Measurements from ENCODE around the gene BET1.
"Not testable (repeated sequence)": the region's sequence is repeated elsewhere in the genome, so short reads cannot be mapped to it uniquely, and the experiment has no call there.

BET1 gene, protein sequence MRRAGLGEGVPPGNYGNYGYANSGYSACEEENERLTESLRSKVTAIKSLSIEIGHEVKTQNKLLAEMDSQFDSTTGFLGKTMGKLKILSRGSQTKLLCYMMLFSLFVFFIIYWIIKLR

DNA sequence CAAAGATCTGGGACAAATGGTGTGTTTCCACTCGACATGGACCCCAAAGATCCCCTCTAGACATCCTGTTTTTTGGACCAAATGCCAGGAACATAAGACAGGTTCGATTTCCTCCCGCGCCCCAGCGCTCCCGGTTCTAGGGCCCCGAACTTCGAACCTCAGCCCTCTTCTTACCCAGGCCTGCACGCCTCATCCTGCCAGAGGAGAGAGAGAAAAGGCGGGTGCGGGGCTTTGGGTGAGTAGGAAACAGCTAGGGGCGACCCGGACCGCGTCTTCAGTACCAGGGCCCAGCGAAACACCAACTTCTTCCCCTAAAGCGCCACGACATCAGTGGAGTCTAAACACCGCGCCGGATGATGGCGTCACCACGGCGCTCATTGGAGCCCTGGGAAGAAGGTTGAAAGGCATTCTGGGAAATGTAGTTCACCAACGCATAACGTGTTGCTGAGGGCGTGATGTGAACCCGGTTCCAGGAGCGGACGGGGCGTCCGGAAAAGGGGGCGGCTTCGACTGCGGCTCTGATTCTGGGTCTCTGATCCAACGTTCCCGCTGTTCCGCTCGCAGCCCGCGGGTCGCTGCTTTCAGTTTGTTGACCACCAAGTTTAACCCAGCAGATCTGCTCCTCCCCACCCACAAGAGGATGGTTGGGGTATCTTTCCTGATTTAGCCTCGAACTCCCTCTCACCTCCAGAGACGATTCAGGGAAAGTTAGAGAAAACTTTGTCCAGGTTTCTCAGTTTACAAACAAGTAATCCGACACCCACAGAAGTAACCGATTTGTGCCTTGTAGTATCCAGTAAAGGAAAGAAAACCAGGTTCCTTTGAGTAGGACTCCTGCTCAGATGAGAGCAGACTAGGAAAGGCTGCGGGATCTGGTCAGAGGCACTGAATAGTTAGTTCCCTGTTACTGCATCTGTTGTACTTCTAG lies at the start of gene BET1:
BET1 (minus strand) TSS at position 332 of the 928 bp plus-strand sequence; CDS start at position 193, 139 bp downstream.
- DNase-seq: peak; percentile 77

GRCh38 chr7:94053532-94053931 lies 49.4 kb upstream of the BET1 start:
- DNase-seq: no peak

GRCh38 chr7:94052398-94053180 lies 48.4 kb upstream of the BET1 start:
- DNase-seq: no peak

- DNase-seq: no peak
Measured at GRCh38 chr7:94050046-94050445, 45.9 kb upstream of the BET1 start.

- DNase-seq: no peak
Measured at GRCh38 chr7:94049615-94050014, 45.5 kb upstream of the BET1 start.

GRCh38 chr7:94048755-94049154 lies 44.6 kb upstream of the BET1 start:
- DNase-seq: no peak

DNA sequence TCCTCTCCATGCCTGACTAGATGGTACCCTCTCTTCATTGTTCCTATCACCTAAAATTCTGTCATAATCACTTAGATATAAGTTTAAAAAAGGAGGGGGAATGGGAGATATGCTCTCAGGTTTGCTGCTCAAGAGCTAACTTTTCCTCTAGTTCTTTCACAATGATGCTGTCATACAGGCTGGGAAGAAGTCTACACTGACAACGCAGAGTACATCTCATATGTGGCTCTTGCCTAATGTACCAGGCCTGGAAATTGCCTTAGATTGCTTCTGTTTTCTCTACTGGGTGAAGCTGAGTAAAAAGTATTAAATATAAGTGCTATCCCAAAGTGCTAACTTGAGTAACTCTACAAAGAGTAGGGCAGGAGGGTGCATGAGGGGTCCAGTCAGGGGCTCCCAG lies 43.8 kb upstream of the BET1 start:
- DNase-seq: no peak

- DNase-seq: no peak
Measured at GRCh38 chr7:94045581-94045980, 41.4 kb upstream of the BET1 start.

- no peak for DNase-seq
Measured at GRCh38 chr7:94044806-94045205, 40.7 kb upstream of the BET1 start.

DNA sequence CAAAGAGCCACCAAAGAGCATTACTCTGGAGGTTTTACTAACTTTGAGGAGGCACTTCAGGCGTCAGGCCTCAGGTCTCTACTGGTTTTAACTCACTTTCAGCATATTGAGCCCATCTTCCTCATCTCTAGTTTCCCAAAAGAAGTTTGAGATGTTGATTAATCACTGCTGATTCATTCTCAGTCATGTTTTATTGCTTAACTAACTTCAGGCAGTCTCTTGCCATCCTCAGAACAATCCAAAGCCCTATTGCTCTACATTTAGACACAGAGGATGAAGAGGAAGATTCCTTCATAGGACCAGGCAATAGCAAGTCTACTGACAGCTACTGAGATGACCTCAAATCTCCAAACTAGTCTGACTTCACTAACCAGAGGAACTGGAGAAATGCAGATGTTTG lies 39.1 kb upstream of the BET1 start:
- DNase-seq: no peak

GRCh38 chr7:94042381-94042780 lies 38.2 kb upstream of the BET1 start:
- DNase-seq: no peak

- no peak for DNase-seq
Measured at GRCh38 chr7:94041529-94041928, 37.4 kb upstream of the BET1 start.

DNA sequence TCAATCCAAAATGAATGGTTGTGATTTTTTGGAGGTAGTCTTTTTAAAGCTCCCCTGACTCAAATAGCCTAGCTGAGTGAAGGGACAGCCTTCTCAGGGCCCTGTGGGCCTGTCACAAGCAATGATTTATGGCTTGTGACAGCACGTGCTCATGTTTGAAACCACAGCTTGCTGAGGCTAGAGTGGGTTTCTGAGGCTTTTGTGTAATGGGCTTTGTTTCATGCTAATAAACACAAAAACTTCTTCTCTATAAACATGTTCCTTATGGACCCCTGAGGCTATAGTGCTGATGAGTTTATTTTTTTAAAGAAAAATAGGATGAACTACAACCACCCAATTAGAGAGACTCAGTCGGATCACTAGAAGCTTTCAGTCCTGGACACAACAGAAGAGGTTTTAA lies 36.1 kb upstream of the BET1 start:
- DNase-seq: no peak

- DNase-seq: no peak
Measured at GRCh38 chr7:94039368-94040035, 35.3 kb upstream of the BET1 start.

DNA sequence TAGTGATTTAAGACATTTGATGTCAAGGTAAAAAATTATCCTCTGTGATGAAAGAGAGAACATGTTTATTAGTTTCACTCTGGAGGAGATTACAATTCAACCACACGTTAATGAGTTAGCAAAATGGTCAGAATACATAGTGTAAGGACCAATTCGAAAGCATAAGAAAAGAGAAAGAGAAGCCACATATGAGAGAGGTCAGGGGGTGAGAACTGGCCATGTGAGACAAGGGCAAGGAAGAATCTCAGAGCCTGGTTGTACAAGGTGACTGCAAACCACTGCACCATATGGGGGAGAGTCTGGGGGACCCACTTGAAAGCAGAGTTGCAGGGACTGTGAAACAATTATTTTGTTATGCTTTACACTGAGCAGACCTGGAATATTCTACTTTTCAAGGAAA lies 27.7 kb upstream of the BET1 start:
- no peak for DNase-seq

DNA sequence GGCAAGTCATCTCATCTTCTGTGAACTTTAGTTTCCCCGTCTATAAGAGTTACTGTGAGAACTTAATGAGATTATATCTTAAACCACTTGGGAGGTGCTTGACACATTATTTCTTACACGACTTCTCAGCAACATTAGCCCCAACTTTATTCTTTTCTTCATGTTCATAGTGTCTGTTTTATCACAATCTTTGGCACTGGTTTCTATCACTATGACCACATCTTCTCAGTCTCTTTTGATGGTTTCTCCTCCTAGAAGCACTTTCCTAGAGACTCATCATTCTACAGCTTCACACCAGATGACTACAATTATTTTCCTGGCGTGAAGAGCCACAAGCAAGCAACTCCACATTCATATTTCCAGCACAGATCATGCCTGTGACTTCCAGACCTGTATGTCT lies 26.5 kb upstream of the BET1 start:
- no peak for DNase-seq

- no peak for DNase-seq
Measured at GRCh38 chr7:94029976-94030375, 25.8 kb upstream of the BET1 start.

- DNase-seq: no peak
Measured at GRCh38 chr7:94028768-94029167, 24.6 kb upstream of the BET1 start.

DNA sequence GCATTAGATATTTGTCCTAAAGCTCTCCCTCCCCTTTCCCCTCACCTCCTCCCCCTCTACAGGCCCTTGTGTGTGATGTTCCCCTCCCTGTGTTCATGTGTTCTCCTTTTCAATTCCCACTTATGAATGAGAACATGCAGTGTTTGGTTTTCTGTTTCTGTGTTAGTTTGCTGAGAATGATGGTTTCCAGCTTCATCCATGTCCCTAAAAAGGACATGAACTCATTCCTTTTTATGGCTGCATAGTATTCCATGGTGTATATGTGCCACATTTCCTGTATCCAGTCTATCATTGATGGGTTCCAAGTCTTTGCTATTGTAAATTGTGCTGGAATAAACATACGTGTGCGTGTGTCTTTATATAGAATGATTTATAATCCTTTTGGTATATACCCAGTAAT lies 22.5 kb upstream of the BET1 start:
- DNase-seq: not testable (repeated sequence)

DNA sequence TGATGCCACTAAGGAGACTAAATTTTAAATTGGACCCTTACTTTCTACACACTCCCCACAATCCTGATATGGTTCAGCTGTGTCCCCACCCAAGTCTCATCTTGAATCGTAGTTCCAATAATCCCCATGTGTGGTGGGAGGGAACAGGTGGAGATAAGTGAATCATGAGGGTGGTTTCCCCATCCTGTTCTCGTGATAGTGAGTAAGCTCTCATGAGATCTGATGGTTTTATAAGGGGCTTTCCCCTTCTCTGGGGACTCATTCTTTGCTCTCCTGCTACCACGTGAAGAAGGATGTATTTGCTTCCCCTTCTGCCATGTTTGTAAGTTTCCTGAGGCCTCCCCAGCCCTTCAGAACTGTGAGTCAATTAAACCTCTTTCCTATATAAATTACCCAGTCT lies 18.4 kb upstream of the BET1 start:
- DNase-seq: no peak

DNA sequence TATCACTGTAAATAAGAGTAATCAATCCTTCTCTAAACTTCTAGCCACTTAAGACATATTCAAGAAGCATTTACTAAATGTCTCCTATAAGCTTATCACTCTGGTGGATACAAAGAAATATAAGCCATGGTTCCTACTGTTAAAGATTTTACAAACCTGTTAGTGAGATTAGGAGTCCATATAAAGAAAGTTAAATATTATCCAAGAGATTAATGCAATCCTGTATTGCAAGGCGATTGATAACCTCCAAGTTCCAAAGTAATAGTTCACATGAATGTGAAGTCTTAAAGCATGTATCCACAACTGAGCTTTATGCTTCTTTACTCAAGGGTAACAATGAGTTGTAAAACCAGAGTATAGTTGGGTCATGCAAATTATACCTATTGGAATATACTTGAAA lies 12.6 kb upstream of the BET1 start:
- no peak for DNase-seq

DNA sequence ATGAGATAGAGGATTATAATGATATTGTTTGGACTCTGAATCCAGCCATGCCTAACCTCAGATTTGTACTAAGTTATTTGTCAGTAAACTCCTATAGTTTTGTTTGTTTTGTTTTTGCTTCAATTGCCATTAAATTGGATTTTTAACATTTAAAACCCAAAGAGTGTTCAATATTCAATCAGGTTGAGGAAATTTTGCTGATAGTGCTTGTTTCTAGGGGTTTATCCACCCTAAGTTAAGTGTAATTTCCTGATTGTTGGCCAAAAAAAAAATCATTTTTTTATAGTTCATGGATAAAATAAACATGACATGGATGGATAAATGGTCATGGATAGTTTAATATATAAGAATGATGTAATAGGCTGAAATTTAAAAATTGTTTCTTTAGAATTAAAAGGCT lies 11.4 kb upstream of the BET1 start:
- no peak for DNase-seq

GRCh38 chr7:94012746-94013145 lies 8.6 kb upstream of the BET1 start:
- no peak for DNase-seq

All from SHP77 treated with DMSO at 0.1 percent for 48 hours (cell line).